ENCODE results near the gene IFNW1.

- TF ChIP-seq CTCF (IDR thresholded peaks at IDR 0.05; ENCODE audit: insufficient read depth, low read length) (no peak), POLR2AphosphoS5 (IDR thresholded peaks at IDR 0.05; ENCODE audit: low read depth) (no peak), GABPA (IDR thresholded peaks at IDR 0.05; ENCODE audit: low read depth) (no peak), REST (IDR thresholded peaks at IDR 0.05; ENCODE audit: insufficient replicate concordance, low read depth) (no peak), SPI1 (IDR thresholded peaks at IDR 0.05; ENCODE audit: borderline replicate concordance, low read depth) (no peak)
Observed at GRCh38 chr9:21155501-21155900, 13.9 kb upstream of the IFNW1 start.

Measured in HL-60 (cell line).